Bone marrow (tissue), 2 donors: ENCODE results near the gene DCX.
"Not testable (repeated sequence)": the region's sequence is repeated elsewhere in the genome, so short reads cannot be mapped to it uniquely, and the experiment has no call there.

Experiments used
- DNase-seq, 2 donors: peaks; one replicate each; lab custom pipeline; 2025; lab: John Stamatoyannopoulos, UW

Gene DCX

GRCh38 chrX:111365770-111366325, 46.1 kb downstream of the DCX start:
- DNase-seq = no peak

GRCh38 chrX:111363741-111364140, 48.3 kb downstream of the DCX start:
- no peak for DNase-seq

GRCh38 chrX:111361751-111362150, 50.2 kb downstream of the DCX start:
- DNase-seq = no peak

- no peak for DNase-seq
Measured at GRCh38 chrX:111360839-111361238, 51.2 kb downstream of the DCX start.

GRCh38 chrX:111355523-111356115, 56.4 kb downstream of the DCX start:
- DNase-seq = no peak

DNA sequence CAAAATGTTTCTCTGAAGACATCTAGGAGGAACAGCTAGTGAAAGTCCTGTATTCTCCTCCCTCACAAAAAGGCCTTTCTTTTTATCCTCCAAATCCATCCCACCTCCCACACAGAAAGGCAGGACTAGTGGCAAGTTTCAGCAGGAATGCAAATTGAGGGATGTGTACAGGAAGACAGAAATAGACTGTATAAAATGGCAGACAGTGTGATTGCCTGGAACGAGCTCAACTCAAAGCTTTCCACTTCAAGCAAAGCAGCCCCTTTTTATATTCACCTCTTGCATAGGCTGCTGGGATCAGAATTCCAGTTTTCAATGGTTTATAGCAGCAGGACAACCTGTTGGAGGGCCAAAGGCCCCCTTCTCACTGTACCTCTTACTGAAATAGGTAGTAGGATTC, 57.5 kb downstream of the DCX start:
- no peak for DNase-seq

DNA sequence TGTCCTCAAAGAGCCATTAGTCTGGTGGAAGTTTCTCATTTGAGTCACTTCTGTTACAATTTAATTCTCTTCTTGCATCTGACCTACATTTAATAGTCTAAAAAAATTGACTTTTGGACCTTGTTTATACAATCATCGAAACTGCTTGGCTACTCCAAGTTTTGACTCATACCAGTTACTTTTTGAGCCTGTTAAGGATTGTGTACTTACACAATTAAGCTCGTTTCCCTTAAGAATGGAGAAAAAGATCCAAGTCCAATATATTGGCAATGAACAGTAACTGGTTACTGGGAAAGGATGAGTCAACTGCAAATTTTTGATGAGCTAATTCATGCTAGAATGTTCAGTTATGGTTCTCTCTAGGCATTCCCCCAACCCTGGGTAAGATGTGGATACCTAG, 58.2 kb downstream of the DCX start:
- no peak for DNase-seq

DNA sequence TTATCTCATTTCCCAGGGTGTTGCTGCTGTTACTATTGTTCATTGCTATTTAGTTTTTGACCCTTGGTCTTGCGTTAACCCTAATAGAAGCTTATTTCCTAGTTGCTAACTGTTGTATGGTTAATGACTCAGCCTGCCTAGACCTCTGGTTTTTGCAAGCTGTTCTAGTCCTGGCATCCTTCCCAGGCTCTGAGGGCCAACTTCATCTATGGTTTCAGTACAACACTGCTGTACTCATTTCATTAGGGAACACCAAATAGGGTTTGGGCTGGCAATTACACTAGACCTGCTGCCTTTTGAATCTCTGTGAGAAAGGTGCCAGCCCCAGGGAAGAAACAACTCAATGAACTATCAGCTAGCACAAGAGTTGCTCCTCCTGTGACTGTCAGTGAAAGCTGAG, 59.6 kb downstream of the DCX start:
- DNase-seq = no peak

- no peak for DNase-seq
Measured at GRCh38 chrX:111349934-111350333, 62.1 kb downstream of the DCX start.

- no peak for DNase-seq
Measured at GRCh38 chrX:111349101-111349500, 62.9 kb downstream of the DCX start.

GRCh38 chrX:111348429-111348828, 63.6 kb downstream of the DCX start:
- no peak for DNase-seq

- DNase-seq = not testable (repeated sequence)
Measured at GRCh38 chrX:111346150-111346549, 65.8 kb downstream of the DCX start.

DNA sequence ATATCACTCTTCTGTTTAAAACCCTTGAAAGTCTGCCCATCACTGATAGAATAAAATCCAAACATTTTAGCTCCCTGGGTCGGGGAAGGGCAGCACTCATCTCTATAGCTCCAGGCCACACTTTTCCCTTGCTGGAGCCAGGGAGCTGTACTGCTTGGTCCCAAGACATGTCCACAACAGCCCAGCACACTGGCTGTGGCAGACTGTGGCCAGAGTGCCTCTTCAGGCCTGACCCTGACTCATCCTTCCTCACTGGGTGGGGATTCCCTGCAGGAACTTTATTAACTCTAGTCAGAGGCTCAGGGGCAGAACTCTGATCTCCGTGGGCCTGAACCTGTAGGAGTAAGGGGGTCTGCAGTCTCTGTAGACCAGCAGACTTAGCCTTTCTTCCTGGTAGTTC, 71.9 kb downstream of the DCX start:
- DNase-seq = no peak

DNA sequence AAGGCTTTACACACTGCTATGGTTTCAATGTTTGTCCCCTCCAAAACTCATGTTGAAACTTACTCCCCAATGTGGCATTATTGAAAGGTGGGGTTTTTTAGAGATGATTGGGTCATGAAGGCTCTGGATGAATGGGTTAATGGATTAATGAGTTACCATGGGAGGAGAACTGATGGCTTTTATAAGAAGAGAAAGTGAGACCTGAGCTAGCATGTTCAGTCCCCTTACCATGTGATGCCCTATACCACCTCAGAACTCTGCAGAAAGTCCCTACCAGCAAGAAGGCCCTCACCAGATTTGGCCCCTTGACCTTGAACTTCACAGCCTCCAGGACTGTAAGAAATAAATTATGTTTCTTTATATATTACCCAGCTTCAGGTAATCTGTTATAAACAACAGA, 72.8 kb downstream of the DCX start:
- no peak for DNase-seq

DNA sequence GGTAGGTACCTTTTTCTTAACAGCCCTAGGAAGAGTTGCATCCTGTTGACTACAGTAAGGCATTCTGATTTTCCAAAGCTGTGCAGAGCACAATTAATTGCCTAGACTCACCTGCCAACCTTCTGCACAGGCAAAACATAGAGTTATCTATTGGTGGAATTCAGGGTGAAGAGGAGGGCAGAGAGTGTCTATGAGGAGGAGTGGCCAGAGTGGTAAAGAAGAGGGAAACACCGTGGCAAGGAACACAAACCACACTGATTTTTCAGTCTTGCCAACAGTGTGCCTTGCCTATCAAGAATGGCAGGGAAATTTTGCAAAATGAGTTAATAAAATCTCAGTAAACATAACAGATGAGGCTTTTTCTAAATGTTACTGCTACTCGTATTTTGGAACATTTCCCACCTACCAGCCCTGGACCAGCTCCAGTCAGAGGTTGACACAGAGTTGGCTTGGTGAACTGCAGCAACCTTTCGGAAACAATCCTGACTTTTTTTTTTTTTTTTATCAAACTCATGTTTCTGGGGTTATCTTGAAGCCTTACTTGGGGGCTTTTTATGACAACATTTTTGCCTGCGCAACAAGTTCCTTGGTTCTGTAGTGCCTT, 73.8 kb downstream of the DCX start:
- DNase-seq = no peak

DNA sequence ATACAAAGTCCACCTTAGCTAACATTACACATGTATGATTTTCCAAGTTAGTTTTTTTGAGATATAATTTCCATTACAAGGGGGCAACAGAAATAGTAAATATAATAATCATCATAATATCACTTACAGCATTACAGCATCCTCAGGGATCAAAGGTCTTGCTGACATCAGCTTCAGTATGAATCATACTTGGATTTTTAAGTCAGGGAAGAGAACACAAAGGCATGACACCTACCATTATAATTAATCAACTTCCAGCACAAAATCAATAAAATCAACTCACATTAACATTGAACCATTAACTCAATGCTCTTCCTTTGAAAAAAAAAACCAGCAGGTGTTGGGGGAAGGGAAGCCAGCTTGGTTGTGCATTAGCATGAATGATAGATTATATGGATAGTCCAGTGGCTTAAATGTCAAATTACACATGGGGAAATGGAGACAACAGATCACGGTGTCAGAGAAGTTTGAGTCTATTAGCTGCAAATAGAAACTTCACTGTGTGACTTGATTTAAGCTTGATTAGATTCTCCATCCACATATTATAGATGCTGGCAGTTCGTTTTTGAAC, 74.8 kb downstream of the DCX start:
- DNase-seq = no peak

DNA sequence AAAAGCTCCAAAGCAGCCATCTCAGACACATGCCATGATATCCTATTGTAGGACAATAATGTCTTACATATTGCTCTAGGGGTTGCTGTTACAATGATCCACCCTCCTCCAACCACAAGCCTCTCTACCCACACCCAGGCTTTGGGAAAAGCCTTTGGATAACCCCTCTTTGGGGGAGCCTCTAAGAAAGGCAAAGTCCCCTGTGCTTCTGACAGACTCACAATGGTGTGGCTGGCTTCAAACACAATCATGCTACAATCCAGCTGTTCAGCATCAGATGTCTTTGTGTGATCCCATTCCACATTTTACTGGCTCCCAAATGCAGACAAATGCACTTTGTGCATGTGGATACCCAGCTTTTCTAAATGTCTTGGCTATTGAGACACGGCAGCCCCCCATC, 75.9 kb downstream of the DCX start:
- DNase-seq = no peak

DNA sequence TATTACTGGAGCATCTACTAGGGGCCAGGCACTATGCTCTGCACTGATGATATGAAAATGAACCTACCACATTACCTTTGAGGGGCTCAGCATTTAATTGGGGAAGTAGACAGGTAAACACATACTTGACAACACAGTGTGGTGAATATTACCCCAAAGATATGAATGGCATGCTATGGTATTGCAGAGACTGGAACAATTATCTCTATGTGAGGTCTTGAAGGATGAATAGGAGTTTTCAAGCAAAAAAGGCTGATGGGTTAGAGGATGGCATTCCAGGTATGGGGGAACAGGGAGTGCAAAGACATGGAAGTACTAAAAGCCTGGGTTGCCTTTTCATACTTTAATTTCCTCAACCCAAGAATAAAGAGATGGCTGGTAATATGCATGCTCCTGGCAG, 82.6 kb downstream of the DCX start:
- DNase-seq = no peak

DNA sequence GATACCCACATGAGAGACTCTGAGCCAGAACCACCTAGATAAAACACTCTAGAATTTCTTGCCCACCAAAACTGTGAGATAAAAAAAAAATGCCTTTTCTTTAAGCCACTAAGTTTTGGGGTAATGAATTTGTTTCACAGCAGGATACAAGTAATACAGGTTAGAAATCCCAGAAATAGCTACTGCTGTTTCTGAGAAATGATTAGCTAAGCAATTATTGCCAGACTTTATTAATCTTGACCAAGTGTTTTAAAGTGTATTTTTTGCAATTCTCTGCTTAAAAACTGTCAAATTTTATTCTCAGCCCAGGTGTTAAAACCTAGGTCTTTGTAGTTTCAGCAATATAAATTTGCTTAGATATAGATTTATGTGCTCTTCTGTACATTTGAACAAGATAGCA, 83.1 kb downstream of the DCX start:
- DNase-seq = no peak

DNA sequence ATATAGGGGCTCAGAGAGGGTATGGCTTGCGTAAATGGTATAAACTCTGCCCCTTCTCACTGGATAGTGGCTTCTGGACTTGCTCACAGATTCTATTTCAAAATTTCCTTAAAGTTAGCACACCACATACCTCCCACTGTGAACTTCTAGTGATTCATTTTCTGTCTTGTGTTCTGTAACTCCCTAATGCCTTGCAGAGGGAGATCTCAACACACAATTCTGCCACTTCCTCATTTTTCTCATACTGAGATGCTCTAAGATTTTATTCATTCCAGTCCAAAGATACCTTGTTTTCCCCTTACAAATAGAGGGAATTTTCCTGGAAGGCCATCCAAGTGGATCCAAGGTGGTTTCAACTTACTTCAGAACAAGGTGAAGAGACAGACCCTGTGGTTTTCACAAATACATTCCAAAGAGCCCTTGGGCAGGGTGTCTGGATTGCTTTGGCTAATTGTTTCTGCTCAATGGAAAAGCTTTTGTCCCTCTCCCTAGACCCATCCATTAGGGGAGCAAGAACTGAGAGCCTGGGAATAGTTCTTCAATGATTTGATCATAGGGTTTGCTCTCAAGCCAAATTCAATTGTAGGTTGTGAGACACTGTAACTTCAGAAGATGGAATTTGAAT, 89.6 kb downstream of the DCX start:
- no peak for DNase-seq

- no peak for DNase-seq
Measured at GRCh38 chrX:111319451-111319850, 92.5 kb downstream of the DCX start.

GRCh38 chrX:111318901-111319300, 93.1 kb downstream of the DCX start:
- DNase-seq = no peak

DNA sequence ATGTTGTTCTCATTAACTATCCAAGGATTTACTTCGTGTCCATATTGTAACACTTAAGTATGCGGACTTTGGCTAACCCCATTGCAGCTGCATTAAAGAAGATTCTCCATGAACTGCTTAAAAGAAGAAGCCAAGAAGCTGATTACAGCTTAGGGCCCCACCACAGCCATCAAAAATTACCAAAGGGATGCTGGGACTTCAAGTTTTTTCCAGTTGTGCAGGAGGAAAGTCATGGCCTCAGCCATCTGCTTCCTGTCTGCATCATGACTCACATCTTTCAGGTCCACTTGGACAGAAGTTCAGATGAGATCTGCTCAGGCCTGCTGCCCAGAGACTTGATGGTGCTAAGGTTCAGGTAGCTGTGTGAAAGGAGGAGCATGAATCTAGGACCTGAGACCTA, 102.9 kb downstream of the DCX start:
- no peak for DNase-seq
